Raji (cell line): ENCODE data around the gene STAC2.

Experiments used
- POLR2A ChIP-seq: IDR thresholded peaks from 2 replicates; pipeline ENCODE4 v1.6.1; 2011; ENCODE audit warnings: low read depth, low read length, control low read depth; ENCODE audit not compliant: insufficient read depth

STAC2 gene

GRCh38 chr17:39225308-39225958 lies at the start of gene STAC2:
Gene STAC2, minus strand, starts transcription at chr17:39225945. Its CDS starts 443 bp downstream, at chr17:39225502.
- TF ChIP-seq POLR2A = no peak

- no peak for TF ChIP-seq POLR2A
Observed at GRCh38 chr17:39271546-39271945, 45.8 kb upstream of the STAC2 start.

GRCh38 chr17:39270923-39271322 lies 45.2 kb upstream of the STAC2 start:
- no peak for TF ChIP-seq POLR2A

GRCh38 chr17:39264119-39264518 lies 38.4 kb upstream of the STAC2 start:
- no peak for TF ChIP-seq POLR2A

GRCh38 chr17:39261286-39261685 lies 35.5 kb upstream of the STAC2 start:
- no peak for TF ChIP-seq POLR2A

- TF ChIP-seq POLR2A = no peak
Observed at GRCh38 chr17:39252788-39253460, 27.2 kb upstream of the STAC2 start.

GRCh38 chr17:39251997-39252396 lies 26.3 kb upstream of the STAC2 start:
- no peak for TF ChIP-seq POLR2A

- TF ChIP-seq POLR2A = no peak
Observed at GRCh38 chr17:39246274-39246673, 20.5 kb upstream of the STAC2 start.

- TF ChIP-seq POLR2A = no peak
Observed at GRCh38 chr17:39244600-39245570, 19.1 kb upstream of the STAC2 start.

- TF ChIP-seq POLR2A = no peak
Observed at GRCh38 chr17:39244016-39244599, 18.4 kb upstream of the STAC2 start.

- TF ChIP-seq POLR2A = no peak
Observed at GRCh38 chr17:39243155-39243554, 17.4 kb upstream of the STAC2 start.

- TF ChIP-seq POLR2A = no peak
Observed at GRCh38 chr17:39240631-39241030, 14.9 kb upstream of the STAC2 start.

- TF ChIP-seq POLR2A = no peak
Observed at GRCh38 chr17:39239640-39240314, 14.0 kb upstream of the STAC2 start.

- TF ChIP-seq POLR2A = no peak
Observed at GRCh38 chr17:39238311-39238972, 12.7 kb upstream of the STAC2 start.
